Measurements from ENCODE around the gene MDGA2.
"Not testable (repeated sequence)": the region's sequence is repeated elsewhere in the genome, so short reads cannot be mapped to it uniquely, and the experiment has no call there.

The MDGA2 gene

DNA sequence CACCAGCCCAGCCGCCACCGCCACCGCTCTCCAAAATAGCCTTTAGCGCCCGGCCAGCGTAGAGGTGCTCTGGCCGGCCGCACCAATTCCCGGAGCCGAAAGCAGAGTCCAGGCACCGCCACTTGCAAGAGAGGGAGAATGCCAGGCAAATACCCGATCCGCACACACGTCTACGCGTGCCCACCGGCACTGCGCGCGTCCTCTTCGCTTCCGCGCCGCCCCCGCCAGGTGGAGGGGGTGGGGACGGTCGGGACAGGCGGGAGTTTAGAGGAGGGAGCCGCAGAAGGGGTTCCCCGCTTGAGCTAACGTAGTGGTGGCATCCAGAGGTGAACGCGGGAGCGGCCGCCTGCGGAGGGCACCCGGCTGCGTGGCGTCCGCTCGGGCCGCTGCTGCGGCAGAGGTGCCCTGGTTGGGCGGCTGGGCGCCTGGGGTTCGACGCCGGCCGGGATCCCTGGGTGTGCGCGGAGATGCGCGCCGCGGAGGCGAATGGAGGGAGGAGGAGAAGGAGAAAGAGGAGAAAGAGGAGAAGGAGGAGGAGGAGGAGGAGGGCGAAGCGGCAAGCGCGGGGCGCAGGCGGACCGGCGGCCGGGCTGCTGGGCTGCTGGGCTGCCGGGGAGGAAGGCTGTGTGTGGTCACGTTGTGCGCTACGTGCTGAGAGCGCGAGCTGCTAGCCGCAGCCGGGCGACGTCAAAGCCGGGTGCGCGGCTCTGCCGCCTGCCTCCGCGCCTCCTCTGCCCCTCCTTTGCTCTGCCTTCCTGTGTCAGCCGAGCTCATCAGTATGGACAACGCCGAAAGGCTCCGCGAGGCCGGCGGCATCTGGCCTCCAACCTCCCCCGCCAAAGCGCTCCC is at the start of gene MDGA2:
Gene MDGA2 (minus strand): TSS at position 140 of the 849 bp plus-strand sequence.
- no peak for DNase-seq

DNA sequence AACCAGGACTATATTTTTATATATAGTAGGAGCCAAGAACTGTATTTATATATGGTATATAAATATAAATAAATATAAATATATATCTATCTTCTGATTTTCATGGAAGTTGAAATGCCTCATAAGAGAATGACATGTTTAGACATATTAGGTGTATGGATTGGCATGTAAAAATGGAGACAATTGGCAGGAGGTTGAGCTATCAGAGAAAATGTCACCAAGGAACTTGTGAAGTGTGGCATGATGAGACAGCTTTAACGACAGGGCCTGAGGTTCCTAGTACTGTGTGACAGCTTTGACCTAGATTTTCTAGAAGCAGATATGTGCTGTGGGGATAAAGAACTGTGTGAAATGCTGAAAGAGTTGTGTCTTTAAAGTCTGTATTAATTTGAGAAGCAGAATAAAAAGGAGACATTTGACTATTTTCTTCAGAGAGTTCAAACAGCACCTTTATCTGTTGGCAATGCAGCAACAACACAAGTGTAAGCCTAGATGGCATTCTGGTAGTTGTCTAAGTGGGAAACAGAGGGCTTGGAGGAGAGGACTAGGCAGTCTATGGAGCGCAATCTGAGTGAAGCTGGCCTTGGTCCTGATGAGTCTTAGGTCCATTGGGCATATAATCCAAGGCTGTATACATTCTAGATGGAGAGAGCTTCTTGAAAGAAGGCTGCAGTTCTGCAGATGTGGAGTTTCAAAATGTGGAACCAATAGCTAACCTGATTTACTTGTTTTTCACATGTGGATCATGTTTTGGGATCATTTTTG is 47.7 kb upstream of the MDGA2 start:
- DNase-seq = no peak

DNA sequence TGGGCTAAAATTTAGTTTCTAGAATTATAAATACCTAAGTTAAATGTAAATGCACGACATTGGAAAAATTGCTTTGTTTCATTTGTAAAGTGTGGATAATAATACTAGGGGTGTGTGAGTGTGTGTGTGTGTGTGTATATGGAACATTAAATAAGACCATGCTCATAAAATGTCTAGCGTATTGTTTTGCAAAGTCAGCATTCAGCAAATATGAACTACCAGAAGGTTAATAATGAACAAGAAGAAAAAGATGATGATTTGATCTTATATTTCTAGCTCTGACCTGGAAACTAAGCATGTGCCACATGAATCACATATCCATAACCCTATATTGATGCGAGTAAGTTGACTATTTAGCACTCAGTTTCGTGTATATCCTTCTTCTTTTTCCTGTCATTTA is 44.9 kb upstream of the MDGA2 start:
- no peak for DNase-seq

DNA sequence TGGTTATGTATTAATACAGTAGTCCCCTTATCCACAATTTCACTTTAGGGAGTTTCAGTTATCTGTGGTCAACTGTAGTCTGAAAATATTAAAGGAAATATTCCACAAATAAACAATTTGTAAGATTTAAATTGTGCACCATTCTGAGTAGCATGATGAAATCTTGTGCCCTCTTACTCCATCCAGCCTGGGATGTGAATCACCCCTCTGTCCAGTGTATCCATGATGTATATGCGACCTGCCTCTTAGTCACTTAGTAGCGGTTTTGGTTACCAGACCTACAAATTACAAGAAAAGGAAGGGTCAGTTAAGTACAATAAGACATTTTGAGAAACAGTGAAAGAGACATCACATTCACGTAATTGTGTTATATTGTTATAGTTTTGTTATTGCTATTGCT is 39.9 kb upstream of the MDGA2 start:
- DNase-seq = no peak

DNA sequence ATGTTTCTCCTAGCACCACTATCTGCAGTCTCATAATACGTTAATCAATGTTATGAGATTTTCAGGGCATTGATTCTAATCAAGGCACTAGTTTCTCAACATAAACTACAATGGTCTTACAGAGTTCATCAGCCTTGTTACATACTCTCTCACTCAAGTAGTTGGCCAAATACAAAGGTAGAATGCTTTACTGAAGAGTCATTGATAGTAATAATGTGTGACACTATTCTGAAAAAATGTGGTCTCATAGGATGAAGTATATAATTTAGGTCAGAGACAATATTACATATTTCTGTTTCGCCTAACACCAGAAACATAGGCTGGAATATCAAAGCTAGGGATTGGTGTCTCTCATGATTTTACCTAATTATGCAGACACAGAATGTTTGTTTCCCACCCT is 35.2 kb upstream of the MDGA2 start:
- DNase-seq = no peak

DNA sequence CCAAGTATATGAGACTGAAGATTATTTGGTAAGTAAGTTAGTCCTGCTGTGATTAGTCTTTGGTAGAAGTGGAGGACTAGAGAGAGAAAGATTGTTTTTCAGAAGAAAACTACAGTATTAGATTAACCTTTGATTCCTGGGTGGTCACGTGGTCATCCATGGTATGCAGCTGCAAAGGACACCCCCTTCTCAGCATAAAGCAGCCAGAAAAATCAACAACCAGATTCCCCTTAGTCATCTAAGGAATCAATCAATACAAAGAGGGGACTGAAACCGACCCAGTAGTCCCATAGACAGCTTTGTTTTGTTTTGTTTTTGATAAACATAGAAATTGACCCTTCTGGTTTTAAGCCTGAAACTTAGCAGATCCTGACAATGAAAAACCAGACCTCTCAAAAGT is 30.3 kb upstream of the MDGA2 start:
- no peak for DNase-seq

DNA sequence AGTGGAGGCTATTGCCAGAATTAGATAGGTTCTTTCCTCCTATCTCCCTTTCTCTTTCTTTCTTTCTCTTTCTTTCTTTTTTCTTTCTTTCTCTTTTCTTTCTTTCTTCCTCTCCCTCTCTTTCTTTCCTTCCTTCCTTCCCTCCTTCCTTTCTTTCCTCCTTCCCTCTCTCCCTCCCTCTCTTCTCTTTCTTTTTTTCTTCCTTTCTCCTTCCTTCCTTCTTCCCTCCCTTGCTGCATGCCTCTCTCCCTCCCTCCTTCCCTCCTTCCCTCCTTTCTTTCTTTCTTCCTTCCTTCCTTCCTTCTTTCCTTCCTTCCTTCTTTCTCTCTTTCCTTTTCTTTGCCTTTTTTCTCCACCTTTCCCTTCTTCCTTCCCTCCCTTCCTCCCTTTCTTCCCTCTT is 16.4 kb upstream of the MDGA2 start:
- DNase-seq = no peak

DNA sequence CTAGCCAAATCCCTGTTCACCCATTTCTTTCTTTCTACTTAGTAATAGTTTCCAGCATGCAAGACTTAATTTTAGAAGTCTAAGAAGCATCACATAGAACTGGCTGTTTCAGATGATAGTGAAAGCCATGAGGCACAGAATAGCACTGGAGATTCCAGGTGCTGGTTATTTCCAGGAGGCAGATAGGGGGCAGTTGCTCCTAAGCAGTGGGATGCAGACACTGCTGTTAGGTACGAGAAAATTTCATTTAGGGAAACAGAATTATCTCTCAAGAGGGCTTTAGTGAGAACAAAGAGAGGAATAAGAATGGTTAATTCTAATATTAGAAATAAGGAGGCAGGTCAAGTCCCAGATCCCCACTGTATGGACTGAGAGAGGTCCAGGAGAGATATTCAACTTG is 3.6 kb upstream of the MDGA2 start:
- no peak for DNase-seq

DNA sequence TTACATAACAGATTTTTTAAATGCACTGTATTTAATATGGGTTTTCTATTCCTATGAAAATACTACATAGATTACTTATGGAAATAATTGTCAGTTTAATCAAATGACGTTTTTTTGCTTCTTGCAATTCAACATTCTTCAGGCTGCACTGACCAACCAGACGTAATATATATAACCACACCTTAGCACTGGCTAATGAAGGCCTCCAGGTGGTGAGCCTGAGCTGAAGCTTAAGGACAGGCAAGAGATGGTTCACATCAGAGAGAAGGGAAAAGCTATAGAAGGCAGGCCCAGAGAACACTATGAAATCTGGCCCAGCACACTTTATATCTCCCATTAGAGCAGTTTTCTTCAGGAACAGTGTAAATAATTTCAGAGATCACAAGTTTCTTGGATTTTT is 2.8 kb upstream of the MDGA2 start:
- DNase-seq = no peak

DNA sequence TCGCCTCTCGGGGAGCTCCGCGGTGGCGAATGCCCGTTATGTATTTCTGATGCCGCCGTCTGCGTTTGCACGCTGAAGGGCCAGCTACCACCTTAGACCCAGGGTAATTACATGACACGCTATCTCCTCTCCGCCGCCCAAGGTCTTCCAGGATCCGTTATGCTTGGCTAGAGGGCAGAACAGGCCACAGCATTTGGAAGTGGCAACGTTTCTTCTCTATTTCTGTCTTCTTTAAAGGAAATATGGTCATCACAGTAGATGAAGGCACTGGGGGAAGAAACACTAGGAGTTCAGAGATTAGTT is 861 bp upstream of the MDGA2 start:
- DNase-seq = no peak

DNA sequence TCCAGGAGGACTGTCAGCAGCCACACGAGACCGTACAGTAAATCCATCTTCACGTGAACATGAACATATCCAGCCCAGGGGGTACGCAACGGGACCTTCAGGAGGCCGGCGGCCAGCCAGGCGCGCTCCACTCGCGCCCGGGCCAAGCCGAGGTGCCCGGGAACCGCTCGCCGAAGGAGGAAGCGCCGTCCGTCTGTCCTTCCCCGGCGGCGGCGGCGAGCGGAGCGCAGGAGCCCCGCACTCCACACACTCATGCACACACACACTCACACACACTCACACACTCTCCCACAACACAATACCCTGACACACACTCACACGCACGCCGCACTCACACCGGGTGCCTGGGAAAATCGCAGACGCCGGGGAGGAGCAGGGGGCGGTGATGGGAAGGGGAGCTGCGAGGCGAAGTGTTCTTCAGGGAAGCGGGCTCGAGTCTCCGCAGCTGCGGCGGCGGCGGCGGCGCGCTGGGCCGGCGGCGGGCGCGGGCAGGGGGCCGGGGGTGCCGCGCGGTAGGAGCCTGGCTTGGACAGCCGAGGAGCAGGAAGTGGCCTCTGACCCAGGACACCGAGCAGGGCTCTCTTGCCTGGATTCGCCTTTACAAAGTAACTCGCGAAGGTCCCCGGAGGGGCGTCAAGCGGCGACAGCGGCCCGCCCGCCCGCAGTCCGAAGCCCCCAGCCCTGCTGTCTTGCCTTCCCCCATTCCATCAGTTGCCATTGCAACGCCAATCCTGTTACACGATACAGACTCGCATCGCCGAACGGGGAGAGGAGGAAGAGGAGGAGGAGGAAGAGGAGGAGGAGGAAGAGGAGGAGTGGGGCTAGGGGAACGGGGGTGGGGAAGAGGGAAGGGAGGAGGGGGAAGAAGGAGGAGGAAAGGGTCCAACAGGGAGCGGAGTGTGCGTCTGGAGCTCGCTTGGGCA is 601 bp downstream of the MDGA2 start:
- no peak for DNase-seq

DNA sequence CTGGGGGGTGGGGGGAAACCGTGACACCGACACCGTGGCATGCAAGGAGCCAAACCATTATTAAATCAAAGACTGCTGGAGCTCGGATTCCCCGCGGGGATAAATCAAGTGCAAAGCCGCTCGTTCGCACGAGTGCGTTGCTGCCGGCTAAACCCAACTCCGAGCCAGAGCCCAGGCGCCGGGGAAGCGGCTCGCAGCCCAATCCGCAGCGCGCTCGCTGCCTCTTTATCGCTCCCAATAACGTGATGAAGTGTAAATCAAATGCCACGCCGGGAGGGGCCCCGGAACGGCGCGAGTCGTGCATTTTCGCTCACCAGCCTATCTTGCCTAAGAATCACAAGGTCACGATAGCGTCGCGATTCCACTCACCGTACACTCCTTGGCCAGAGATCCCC is 1.3 kb downstream of the MDGA2 start:
- DNase-seq = no peak

DNA sequence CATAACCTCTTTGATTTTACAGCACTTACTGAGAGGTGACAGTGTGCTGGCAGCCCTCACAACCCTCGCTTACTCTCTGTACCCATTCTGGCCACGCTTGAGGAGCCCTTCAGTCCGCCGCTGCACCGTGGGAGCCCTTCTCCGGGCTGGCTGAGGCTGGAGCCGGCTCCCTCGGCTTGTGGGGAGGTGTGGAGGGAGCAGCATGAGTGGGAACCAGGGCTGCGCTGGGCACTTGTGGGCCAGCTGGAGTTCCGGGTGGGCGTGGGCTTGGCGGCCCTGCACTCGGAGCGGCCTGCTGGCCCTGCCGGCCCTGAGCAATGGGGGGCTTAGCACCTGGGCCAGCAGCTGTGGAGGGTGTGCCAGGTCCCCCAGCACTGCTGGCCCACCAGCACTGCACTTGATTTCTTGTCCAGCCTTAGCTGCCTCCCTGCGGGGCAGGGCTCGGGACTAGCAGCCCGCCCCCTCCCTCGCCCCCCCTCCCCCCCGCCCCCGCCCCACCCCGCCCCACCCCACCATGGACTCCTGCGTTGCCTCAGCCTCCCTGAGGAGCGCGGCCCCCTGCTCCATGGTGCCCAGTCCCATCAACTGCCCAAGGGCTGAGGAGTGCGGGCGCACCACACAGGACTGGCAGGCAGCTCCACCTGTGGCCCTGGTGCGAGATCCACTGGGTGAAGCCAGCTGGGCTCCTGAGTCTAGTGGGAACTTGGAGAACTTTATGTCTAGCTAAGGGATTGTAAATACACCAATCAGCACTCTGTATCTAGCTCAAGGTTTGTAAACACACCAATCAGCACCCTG is 9.9 kb downstream of the MDGA2 start:
- no peak for DNase-seq

DNA sequence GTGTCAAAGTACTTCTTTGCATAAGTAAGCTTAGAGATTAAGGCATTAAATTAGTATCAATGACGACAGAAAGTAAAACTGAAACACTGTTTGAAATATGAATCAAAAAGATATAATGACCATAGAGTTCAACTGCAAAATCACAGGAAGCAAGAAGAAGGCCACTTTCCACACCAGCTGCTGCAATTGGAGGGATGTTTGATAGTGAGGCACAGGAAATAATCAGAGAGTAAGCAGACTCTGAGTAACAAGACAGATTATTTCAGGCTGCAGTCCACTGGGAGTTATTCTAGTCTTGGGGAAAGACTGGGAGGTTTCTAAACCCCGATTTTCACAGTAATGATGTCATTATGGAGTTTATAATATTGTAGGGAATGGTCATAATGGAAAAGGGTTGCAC is 12.9 kb downstream of the MDGA2 start:
- no peak for DNase-seq

DNA sequence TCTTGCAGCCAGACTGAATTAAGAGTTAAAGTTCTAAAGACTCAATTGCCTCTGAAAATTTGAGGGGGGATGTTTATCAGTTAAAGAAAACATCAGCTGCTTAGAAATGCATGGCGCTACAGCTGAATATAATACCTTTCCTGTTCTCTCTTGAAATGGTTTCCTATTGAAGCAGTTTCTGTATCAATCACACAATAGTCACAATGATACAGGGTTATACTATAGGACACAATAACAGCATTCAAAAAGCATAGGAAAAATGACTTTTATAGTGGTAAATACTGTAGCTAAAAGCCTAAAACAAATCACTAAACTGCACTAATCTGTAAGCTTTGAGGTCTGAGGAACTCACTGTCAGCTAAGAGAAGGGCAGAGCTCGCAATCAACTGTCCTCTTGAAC is 15.2 kb downstream of the MDGA2 start:
- no peak for DNase-seq

DNA sequence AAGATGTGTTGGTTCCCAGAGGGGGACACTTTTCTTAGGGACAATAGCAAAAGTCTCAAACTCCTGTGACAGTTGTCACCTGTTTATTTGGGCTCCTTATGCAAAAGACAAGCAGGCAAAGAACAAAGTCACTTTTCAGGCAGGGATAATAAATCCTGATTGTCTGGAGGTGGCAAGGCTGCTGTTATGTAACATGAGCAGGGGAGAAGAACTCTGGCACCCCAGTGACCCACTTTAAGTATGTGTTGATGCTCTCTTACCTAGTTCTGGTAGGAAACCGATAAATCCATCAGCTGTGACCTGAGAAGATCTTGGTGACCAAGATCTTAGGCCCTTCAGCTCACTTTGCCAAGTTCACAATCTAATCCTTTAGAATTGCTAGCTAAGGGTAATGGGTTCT is 17.4 kb downstream of the MDGA2 start:
- DNase-seq = no peak

DNA sequence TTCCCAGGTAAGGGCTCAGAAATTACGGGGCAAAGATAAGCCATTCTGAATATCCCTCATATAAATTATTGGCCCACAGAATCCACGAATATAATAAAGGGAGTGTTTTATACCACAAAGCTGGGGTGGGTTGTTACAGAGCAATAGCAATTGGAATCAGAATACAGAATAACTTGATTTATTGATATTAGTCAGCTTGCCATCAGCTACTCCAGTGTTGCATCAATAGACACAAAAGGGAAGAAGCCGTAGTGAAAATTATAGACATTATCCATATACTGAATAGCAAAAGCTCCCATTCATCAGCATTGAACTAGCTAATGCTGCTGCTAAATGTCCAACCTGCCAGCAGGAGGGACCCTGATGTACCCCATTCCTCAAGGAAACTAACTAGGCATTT is 18.3 kb downstream of the MDGA2 start:
- DNase-seq = no peak

DNA sequence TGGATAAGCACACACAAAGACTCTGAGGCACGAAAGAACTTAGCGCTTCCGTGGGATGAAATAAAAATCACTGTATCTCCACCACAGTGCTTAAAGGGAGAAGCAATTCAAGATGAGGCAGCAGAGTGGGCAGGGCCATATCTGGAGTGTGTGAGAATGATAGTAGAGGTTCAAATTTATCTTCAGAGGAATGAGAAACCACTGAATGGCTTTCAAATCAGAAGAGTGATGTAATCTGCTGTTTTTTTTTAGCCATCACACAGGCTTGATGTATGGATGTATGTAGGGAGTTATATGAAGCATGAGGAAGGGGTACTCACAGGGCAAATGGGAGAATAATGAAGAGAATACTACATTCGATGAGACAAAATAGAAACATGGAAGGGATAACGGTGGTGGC is 24.1 kb downstream of the MDGA2 start:
- DNase-seq = no peak

DNA sequence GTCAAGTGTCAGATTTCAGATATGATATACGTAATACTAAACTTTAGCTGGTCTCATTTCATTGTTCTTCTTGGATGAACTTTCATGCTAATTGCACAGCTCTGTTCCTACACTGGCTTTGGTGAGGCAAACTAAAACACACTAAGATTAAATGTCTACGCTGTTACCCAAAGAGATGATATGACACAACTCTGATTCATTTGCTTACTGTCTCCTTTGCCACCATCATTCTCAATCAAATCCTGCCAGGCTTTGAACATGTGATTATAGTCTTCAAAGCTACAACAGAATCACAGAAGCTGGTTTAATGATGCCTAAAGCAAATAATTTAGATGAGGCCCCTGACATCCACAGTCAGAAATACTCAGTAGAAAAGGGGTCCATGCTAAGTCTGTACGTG is 37.7 kb downstream of the MDGA2 start:
- no peak for DNase-seq

DNA sequence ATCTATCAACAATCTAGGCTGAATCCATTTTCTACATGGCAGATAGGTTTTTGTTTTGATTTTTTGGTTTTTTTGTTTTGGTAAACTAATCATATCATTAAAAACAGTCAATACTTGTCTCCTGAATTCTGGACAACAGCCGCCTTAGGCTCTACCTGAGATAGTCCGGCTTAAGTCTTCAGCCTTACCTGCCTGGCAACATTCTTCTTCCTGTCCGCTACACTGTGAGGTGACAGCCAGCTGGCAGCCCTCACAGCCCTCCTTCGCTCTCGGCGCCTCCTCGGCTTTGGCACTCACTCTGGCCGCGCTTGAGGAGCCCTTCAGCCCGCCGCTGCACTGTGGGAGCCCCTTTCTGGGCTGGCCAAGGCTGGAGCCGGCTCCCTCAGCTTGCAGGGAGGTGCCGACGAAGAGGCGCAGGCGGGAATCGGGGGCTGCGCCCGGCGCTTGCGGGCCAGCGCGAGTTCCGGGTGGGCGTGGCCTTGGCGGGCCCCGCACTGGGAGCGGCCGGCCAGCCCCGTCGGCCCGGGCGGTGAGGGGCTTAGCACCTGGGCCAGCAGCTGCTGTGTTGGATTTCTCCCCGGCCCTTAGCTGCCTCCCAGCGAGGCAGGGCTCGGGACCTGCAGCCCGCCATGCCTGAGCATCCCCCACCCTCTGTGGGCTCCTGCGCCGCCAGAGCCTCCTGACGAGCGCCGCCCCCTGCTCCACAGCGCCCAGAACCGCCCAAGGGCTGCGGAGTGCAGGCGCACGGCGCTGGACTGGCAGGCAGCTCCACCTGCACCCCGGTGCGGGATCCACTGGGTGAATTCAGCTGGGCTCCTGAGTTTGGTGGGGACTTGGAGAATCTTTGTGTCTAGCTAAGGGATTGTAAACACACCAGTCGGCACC is 49.0 kb downstream of the MDGA2 start:
- DNase-seq = no peak

DNA sequence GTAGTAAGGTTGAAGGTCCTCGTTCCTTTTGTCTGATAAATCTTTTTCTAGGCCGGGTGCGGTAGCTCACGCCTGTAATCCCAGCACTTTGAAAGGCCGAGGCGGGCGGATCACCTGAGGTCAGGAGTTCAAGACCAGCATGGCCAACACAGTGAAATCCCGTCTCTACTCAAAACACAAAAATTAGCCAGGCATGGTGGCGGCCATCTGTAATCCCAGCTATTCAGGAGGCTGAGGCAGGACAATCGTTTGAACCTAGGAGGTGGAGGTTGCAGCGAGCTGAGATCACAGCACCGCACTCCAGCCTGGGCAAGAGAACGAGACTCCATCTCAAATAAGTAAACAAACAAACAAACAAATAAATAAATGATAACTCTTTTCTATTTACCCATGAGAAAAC is 51.3 kb downstream of the MDGA2 start:
- not testable (repeated sequence) for DNase-seq

DNA sequence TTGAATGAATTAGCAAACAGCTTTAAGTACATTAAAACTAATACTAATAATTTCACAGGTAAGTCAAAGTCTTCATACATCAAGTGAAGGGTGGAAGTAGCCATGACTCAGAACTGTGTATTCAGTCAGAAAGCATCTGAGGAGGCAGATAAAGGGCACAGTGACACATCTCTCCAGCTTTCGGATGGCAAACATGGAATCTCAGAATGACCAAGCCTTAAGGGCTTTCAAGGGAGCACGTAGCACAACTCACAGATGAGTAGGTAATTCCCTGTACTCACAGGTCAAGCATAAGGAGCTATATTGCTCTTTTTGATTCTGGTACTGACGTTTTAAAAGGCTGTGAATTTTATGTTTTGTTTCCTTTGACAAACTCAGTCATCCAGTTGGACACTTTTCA is 56.0 kb downstream of the MDGA2 start:
- DNase-seq = no peak
